ENCODE data around the gene HSPA12A. TPM values are rescaled to one million over a fixed set of nuclear protein-coding genes. Genes with fewer than 3 reads are reported as not detected.

Gene HSPA12A
- total and polyA plus RNA-seq, 9 of the 15 experiments (the other 6 are each of a cell fraction or from before 2014, with no cell fraction given), result 0.01 to 0.18 (median 0.04) TPM; not detected in 4

- TF ChIP-seq DMBX1 (CRISPR knock-in tag; IDR thresholded peaks at IDR 0.05; ENCODE audit: borderline replicate concordance) (no peak), GABPB2 (CRISPR knock-in tag; conservative IDR thresholded peaks at IDR 0.05) (no peak), HDAC1 (IDR thresholded peaks at IDR 0.05) (no peak)
- TF ChIP-seq, protein P1, sequence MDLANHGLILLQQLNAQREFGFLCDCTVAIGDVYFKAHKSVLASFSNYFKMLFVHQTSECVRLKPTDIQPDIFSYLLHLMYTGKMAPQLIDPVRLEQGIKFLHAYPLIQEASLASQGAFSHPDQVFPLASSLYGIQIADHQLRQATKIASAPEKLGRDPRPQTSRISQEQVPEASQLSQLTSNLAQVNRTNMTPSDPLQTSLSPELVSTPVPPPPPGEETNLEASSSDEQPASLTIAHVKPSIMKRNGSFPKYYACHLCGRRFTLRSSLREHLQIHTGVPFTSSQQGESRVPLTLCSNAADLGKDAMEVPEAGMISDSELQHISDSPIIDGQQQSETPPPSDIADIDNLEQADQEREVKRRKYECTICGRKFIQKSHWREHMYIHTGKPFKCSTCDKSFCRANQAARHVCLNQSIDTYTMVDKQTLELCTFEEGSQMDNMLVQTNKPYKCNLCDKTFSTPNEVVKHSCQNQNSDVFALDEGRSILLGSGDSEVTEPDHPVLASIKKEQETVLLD (IDR thresholded peaks at IDR 0.05), result no peak
Measured at GRCh38 chr10:116669080-116669479, 73.3 kb downstream of the HSPA12A start (continued).

DNA sequence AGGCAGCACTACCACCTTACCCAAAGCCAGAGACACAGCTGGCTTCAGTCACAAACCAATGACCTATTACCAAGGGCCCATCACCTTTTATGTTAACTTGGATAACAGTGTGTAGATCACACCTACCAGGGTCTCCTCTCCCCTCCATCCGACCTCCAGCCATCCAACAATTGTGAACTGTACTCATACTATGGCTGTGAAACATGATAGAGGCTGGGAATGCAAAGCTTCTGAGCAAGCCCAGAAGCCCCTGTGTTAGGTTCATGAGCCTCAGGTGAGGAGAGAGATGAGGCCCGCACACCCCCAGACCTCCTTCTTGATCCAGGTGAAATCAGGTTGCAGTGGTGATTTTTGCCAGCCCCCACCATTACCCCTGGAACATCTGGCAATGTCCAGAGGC is 73.9 kb downstream of the HSPA12A start:
- Histone ChIP-seq H3K79me2 (ENCODE audit: control insufficient read depth, insufficient read depth, low read length) (no peaks in the 10 kb centered on the region), H3K27me3 (ENCODE audit: control insufficient read depth in 2 of 2, insufficient read depth in 2 of 2, low read length in 2 of 2) (peaks cover 0 to 26% of the 10 kb centered on the region in 2 experiments; a peak in 2 of 5 replicates), H4K20me1 (replicated peaks; ENCODE audit: control insufficient read depth, insufficient read depth, low read length) (no peaks in the 10 kb centered on the region), H3K9ac (ENCODE audit: insufficient read depth in 1 of 2, low read depth in 2 of 2, low read length in 2 of 2) (no peak overlapping the region), H3K4me3 (no peak overlapping the region), H3K36me3 (ENCODE audit: control insufficient read depth, insufficient read depth, low read length) (no peaks in the 10 kb centered on the region), H3K4me1 (replicated peaks in 1 of 2; ENCODE audit: control insufficient read depth in 2 of 2, insufficient read depth in 2 of 2, low read length in 2 of 2) (peaks cover 0 to 6% of the 10 kb centered on the region in 2 experiments; a peak in 2 of 5 replicates), H3K9me1 (ENCODE audit: control insufficient read depth, insufficient read depth, low read length) (no peaks in the 10 kb centered on the region), H3K9me3 (replicated peaks; ENCODE audit: control insufficient read depth, insufficient read depth, low read depth, low read length) (no peaks in the 10 kb centered on the region), H2AFZ (ENCODE audit: low read depth, low read length) (no peak overlapping the region), H3K4me2 (ENCODE audit: insufficient read depth, low read length) (no peak overlapping the region), H3K27ac (ENCODE audit: extremely low read depth, low read depth, low read length) (no peak overlapping the region)
- ChIA-PET POLR2A (no interaction called here), CTCF (ENCODE audit: low intra/inter-chr PET ratio) (no interaction called here)
- WGBS (ENCODE audit: insufficient coverage, low coverage, missing lambda C conversion rate), result 0% methylated on average over 1 of the region's 2 CpGs
- no peak for ATAC-seq
- no peak for DNase-seq (ENCODE audit: extremely low read depth in 1 of 4, low spot score in 3 of 4)
- intact Hi-C loops (cut with micrococcal nuclease), result no loop called here
- in situ Hi-C loops (cut with MboI), result no loop called here
- no peak for FAIRE-seq
- no TSS peak for BruUV-seq (replicated peaks)
- TF ChIP-seq CREBBP (IDR thresholded peaks at IDR 0.05; ENCODE audit: low read depth, low read length) (no peak), ZNF644 (tag; IDR thresholded peaks at IDR 0.05; ENCODE audit: low read depth) (no peak), ZNF655 (CRISPR knock-in tag; IDR thresholded peaks at IDR 0.05) (no peak), BRF1 (IDR thresholded peaks at IDR 0.05; ENCODE audit: borderline replicate concordance, extremely low read depth, insufficient read length) (no peak), ZNF407 (IDR thresholded peaks at IDR 0.05; ENCODE audit: low read depth) (no peak), RHOXF2B (CRISPR knock-in tag; conservative IDR thresholded peaks at IDR 0.05) (no peak), SREBF1 (IDR thresholded peaks at IDR 0.05; ENCODE audit: borderline replicate concordance, low read depth, low read length) (no peak)

Measured in K562 (cell line).